CD4-positive, CD25-positive, alpha-beta regulatory T cell (primary cell): ENCODE results near the gene BPIFB3. TPM values are rescaled to one million over a fixed set of nuclear protein-coding genes. Genes with fewer than 3 reads are reported as not detected.

Experiments
- ATAC-seq, 2 donors: fragments of 150-1000 bp; cut with Tn5 transposase; one replicate each; pipeline ENCODE4 v1.10.0; 2021; ENCODE audit warnings: low read depth in 2 of 2, moderate number of reproducible peaks in 2 of 2, moderate library complexity in 1 of 2
- DNase-seq, 3 donors: peaks; one replicate each; pipeline versions ENCODE4 v3.0.0 to v3.0.0-alpha.2; 2012 to 2022; ENCODE audit warnings: mixed read lengths in 1 of 3
- H3K27ac ChIP-seq: one replicate; pipeline ENCODE4 v1.7.0; 2013; ENCODE audit warnings: mild to moderate bottlenecking, low read length; ENCODE audit not compliant: insufficient read depth, poor library complexity, severe bottlenecking
- H3K27me3 ChIP-seq: one replicate; pipeline ENCODE4 v1.7.0; 2013; ENCODE audit warnings: low read length; ENCODE audit not compliant: control insufficient read depth, insufficient read depth
- H3K36me3 ChIP-seq: one replicate; pipeline ENCODE4 v1.7.0; 2013; ENCODE audit warnings: mild to moderate bottlenecking, low read length, moderate library complexity; ENCODE audit not compliant: control insufficient read depth, insufficient read depth
- H3K4me1 ChIP-seq: 2 replicates; pipeline ENCODE4 v1.7.0; 2013; ENCODE audit warnings: mild to moderate bottlenecking, low read length; ENCODE audit not compliant: insufficient read depth, control insufficient read depth, poor library complexity, severe bottlenecking
- H3K4me3 ChIP-seq: one replicate; pipeline ENCODE4 v1.7.0; 2013; ENCODE audit warnings: low read depth, mild to moderate bottlenecking, low read length, moderate library complexity
- H3K9me3 ChIP-seq, 2 experiments: 1 replicate in 1 of 2; 2 replicates in 1 of 2; pipeline ENCODE4 v1.7.0; 2013; ENCODE audit warnings: low read length in 2 of 2, mild to moderate bottlenecking in 1 of 2, moderate library complexity in 1 of 2; ENCODE audit not compliant: control insufficient read depth in 2 of 2
- H3K27ac Mint-ChIP-seq, 3 donors: one replicate each; pipeline ENCODE4 v1.8.0; 2020 to 2022; ENCODE audit warnings: mild to moderate bottlenecking in 3 of 3, mixed read lengths in 3 of 3, moderate library complexity in 2 of 3
- H3K27me3 Mint-ChIP-seq: one replicate; pipeline ENCODE4 v1.8.0; 2022; ENCODE audit warnings: mild to moderate bottlenecking, mixed read lengths
- H3K36me3 Mint-ChIP-seq: one replicate; pipeline ENCODE4 v1.8.0; 2020; ENCODE audit warnings: mixed read lengths
- H3K4me1 Mint-ChIP-seq, 4 donors: one replicate each; pipeline ENCODE4 v1.8.0; 2020 to 2022; ENCODE audit warnings: mixed read lengths in 4 of 4, mild to moderate bottlenecking in 1 of 4
- H3K4me3 Mint-ChIP-seq, 4 donors: one replicate each; pipeline ENCODE4 v1.8.0; 2020 to 2022; ENCODE audit warnings: mild to moderate bottlenecking in 4 of 4, mixed read lengths in 4 of 4, moderate library complexity in 3 of 4
- H3K9me3 Mint-ChIP-seq, 7 donors: one replicate each; pipeline ENCODE4 v1.8.0; 2020 to 2022; ENCODE audit warnings: mixed read lengths in 7 of 7, mild to moderate bottlenecking in 3 of 7, moderate library complexity in 2 of 7
- polyA plus RNA-seq, 4 donors: library from polyadenylated mRNA; unstranded; fragments of 300-500 nt; fragmentation: Illumina TruSeq; gene quantifications; one replicate each; pipeline ENCODE4 v1.2.3, GENCODE V29; 2021
- total RNA-seq: library from RNA; stranded (reverse); gene quantifications from one replicate; pipeline ENCODE4 v1.2.3, GENCODE V29; 2022

Gene BPIFB3
- total and polyA plus RNA-seq, 5 donors from 2014 or later, result not detected

DNA sequence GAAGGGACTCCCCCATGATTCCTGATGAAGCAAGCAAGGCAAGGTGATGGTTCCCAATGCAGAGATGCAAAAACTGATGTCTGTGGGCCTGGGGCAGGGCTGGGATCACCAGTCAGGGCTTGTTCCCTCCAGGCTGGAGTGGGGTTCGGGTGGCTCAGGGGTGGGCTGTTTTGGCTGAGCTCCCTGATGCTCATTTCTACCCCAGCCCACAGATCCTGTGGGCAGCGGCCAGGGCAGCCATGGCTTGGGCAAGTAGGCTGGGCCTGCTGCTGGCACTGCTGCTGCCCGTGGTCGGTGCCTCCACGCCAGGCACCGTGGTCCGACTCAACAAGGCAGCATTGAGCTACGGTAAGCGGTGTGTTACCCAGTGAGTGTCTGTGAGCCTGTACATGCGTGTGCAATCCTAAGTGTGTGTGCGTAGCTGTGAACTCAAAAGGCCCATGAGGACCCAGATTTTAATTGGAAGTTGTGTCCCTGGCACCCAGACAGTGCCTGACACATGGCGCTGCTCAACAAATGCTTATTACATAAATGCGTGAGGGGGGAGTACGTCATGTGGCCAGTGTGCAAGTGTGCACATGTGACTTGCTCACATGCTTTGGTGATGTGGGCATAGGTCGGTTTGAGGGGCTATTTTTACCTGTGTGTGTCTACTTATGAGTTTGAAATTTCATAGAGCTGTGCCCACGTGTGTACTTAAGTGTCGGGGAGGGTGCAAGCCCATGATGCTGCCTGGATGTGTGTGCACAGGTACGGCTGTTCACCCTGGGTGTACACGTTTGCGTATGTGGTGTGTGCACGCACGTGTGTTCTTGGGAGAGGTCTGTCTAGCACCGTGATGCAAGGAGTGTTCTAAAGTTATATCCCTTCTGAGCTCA lies 45.1 kb upstream of the BPIFB3 start:
- H3K27ac Mint-ChIP-seq, result peak overlapping the region in 2 of 3 donors; percentile 25 to 79
- H3K36me3 ChIP-seq, result no peaks in the 10 kb centered on the region
- peaks cover 2 to 6% of the 10 kb centered on the region in 2 experiments for H3K9me3 ChIP-seq
- H3K9me3 Mint-ChIP-seq, result peaks cover 0 to 4% (median 0%) of the 10 kb centered on the region in 7 donors
- ATAC-seq (no peak), DNase-seq (no peak)
- H3K27ac ChIP-seq, result no peak overlapping the region
- no peaks in the 10 kb centered on the region for H3K36me3 Mint-ChIP-seq
- peaks cover 4% of the 10 kb centered on the region for H3K27me3 Mint-ChIP-seq
- H3K4me1 Mint-ChIP-seq, result peaks cover 0 to 14% (median 4%) of the 10 kb centered on the region in 4 donors
- no peaks in the 10 kb centered on the region for H3K4me1 ChIP-seq
- H3K27me3 ChIP-seq, result no peaks in the 10 kb centered on the region
- peak overlapping the region in 1 of 4 donors; percentile 85 for H3K4me3 Mint-ChIP-seq
- H3K4me3 ChIP-seq, result no peak overlapping the region

DNA sequence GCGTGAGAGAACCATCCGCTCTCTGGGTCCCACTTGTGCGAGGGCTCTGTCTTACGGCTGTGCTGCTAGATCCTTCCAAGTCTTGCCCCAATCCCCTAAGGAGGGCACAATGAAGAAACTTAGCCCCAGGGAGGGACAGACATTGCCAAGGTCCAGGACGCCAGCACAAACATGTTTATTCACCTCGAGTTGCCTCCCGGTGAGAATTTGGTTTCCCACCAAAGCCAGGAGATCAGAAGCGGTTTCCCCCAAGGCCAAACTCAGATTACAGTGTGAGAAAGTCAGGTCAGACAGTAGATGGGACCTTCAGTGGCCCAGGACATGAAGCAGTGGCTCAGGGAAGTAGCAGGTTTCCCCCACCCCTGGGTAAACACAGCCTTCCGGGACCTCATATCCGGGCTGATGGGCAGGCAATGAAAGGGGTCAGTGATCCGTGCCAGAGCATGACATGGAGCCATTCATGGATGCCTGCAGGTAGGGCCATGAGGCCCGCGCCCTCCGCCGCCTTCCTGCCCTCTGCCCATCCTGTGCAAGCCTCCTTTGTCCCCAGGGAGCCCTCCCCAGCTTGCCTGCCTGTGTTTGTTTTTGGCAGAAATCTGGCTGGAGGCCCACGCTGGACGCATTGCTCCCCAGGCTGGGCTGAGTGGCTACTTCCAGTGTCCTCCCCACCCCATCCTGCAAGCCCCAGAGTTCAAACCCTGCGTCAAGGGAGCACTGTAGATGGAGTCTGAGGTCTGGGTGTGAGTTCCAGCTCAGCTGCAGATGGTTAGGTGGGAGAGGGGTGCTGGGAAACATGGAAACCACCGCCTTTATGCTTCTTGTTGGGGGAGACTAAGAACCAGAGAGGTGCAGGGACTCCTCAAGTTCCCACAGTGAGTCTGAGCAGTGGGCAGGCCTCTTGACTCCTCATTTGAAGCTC lies 44.2 kb upstream of the BPIFB3 start:
- Histone ChIP-seq H3K36me3 (no peaks in the 10 kb centered on the region), H3K4me1 (no peaks in the 10 kb centered on the region), H3K4me3 (no peak overlapping the region), H3K9me3 (peaks cover 2 to 6% of the 10 kb centered on the region in 2 experiments), H3K27me3 (no peaks in the 10 kb centered on the region), H3K27ac (no peak overlapping the region)
- DNase-seq, result no peak
- Mint-ChIP-seq H3K27me3 (peaks cover 4% of the 10 kb centered on the region), H3K4me3 (no peak overlapping the region), H3K36me3 (no peaks in the 10 kb centered on the region), H3K27ac (peak overlapping the region in 1 of 3 donors; percentile 79), H3K4me1 (peaks cover 0 to 10% (median 4%) of the 10 kb centered on the region in 4 donors), H3K9me3 (peaks cover 0 to 4% (median 0%) of the 10 kb centered on the region in 7 donors)
- no peak for ATAC-seq

DNA sequence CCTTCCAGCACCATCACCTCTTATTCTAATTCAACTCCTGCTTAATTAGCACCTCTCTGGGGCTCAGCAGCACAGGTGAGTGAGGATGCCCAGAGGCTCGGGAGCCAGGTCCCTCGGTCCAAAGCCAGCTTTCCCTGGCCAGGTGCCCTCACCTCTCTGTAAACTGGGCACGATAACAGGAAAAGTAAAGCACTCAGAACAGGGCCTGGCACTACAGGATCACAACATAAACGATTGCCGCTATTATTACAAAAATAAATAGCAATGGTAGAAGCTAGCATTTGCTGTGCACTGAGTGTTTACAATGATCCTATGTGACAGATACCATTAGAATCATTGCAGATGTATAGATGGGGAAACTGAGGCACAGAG lies 43.6 kb upstream of the BPIFB3 start:
- Histone ChIP-seq H3K4me3 (no peak overlapping the region), H3K27ac (no peak overlapping the region), H3K9me3 (peaks cover 2 to 5% of the 10 kb centered on the region in 2 experiments), H3K4me1 (no peaks in the 10 kb centered on the region), H3K27me3 (no peaks in the 10 kb centered on the region), H3K36me3 (no peaks in the 10 kb centered on the region)
- DNase-seq (no peak), ATAC-seq (no peak)
- Mint-ChIP-seq H3K36me3 (no peaks in the 10 kb centered on the region), H3K9me3 (peaks cover 0 to 4% (median 0%) of the 10 kb centered on the region in 7 donors), H3K4me1 (peaks cover 0 to 9% (median 3%) of the 10 kb centered on the region in 4 donors), H3K27ac (no peak overlapping the region), H3K27me3 (peaks cover 4% of the 10 kb centered on the region), H3K4me3 (no peak overlapping the region)

DNA sequence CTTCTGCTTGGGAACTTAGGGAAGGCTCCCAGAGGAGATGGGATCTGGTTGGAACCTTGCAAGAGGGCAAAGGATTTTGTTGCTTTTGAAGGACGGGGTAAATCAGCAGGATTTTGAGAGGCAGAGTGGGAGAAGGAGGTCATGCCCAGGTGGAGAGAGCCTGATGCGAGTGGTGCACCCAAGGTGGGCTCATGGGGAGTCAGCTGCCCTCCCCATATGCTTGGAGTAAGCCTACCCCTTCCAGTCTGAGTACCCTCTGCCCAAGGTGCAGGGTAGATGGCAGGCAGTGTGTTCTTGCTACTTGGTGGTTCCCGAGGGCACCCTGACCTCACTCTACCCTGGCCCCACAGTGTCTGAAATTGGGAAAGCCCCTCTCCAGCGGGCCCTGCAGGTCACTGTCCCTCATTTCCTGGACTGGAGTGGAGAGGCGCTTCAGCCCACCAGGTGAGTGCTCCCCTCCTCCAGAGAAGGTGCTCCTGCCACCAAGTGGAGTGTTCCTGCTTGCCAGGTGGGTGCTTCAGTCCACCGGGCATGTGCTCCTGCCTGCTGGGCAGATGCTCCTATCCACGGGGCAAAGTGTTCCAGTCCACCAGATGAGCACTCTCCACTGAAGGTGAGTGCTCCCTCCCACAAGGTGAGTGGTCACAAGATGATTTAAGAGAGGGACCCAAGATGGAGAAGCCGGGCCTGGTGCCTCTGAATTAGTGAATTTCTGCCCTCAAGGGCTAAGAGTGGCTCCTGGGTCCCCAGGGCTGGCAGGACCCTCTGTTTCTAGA lies 42.8 kb upstream of the BPIFB3 start:
- no peak for ATAC-seq
- Histone ChIP-seq H3K36me3 (no peaks in the 10 kb centered on the region), H3K27ac (no peak overlapping the region), H3K27me3 (no peaks in the 10 kb centered on the region), H3K9me3 (no peaks in the 10 kb centered on the region), H3K4me1 (no peaks in the 10 kb centered on the region), H3K4me3 (no peak overlapping the region)
- Mint-ChIP-seq H3K4me1 (peaks cover 0 to 4% (median under 1%) of the 10 kb centered on the region in 4 donors), H3K9me3 (no peaks in the 10 kb centered on the region), H3K4me3 (no peak overlapping the region), H3K36me3 (no peaks in the 10 kb centered on the region), H3K27ac (no peak overlapping the region), H3K27me3 (peaks cover 4% of the 10 kb centered on the region)
- DNase-seq, result no peak

DNA sequence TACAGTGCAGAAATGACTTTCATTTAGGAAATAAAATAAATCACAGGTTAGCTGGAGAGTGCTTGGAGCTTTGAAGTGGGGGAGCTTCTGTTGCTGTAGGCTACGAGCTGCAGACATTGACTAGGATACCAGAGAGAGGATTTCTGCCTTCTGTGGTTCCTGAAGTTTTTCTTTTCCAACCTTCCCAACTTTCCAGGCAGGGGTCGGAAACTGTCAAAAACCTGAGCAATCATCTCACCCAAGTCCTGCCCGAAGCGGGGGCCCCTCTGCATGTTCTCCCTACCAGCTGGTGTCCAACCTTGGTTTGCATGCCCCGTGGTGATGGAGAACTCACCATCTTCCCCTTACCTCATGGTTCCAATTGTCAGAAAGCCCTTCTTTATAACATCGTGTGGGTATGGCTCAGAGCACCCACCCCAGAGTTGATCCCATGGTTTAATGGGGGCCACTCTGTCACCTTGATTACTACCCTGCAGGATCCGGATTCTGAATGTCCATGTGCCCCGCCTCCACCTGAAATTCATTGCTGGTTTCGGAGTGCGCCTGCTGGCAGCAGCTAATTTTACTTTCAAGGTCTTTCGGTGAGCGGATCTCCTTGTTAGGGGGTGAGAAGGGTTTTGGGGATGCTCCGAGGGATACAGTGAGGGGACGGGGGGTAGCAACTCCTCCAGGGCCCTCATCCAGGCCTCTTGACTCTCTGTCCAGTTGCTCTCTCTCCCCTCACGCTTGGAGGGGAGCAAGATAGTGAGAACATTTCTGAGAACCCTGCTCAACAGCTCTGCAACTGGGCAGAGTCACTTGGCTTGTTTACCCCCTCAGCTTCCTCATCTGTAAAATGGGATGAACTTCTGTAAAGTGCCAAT lies 41.1 kb upstream of the BPIFB3 start:
- no peak overlapping the region for H3K27ac Mint-ChIP-seq
- no peak for ATAC-seq

DNA sequence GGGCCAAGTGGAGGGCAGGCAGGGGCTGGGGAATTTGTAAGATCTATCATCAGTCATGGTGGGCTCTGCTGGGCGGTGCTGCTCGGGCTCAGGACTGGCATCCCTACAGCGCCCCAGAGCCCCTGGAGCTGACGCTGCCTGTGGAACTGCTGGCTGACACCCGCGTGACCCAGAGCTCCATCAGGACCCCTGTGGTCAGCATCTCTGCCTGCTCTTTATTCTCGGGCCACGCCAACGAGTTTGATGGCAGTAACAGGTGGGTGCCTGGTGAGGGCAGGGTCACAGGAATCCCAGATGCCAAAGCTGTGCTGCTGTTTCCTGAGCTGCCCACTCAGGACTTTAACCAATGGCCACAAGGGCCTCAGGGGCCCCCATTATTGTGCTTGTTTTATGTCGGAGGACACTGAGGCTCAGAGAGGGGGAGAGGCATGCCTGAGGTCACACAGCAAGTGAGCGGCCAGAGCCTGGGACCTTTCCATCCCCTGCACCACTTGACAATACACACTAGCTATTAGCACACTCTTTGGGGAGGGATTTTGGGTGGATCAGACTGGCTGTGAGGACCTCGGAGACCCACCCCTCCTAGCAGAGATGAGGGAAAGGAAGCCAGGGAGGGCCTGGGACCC lies 39.9 kb upstream of the BPIFB3 start:
- H3K27ac ChIP-seq, result no peak overlapping the region
- H3K36me3 Mint-ChIP-seq, result no peaks in the 10 kb centered on the region
- no peak overlapping the region for H3K4me3 Mint-ChIP-seq
- H3K4me3 ChIP-seq, result no peak overlapping the region
- H3K27me3 Mint-ChIP-seq, result peaks cover 8% of the 10 kb centered on the region
- H3K4me1 Mint-ChIP-seq, result peaks cover 0 to 7% (median 2%) of the 10 kb centered on the region in 4 donors
- DNase-seq (no peak), ATAC-seq (no peak)
- no peak overlapping the region for H3K27ac Mint-ChIP-seq
- H3K4me1 ChIP-seq, result no peaks in the 10 kb centered on the region
- H3K27me3 ChIP-seq, result no peaks in the 10 kb centered on the region
- peaks cover 0 to 2% (median 0%) of the 10 kb centered on the region in 7 donors for H3K9me3 Mint-ChIP-seq
- H3K36me3 ChIP-seq, result no peaks in the 10 kb centered on the region
- H3K9me3 ChIP-seq, result no peaks in the 10 kb centered on the region

More for the DNA sequence above, 41.1 kb upstream of the BPIFB3 start:
- no peaks in the 10 kb centered on the region for H3K36me3 Mint-ChIP-seq
- Histone ChIP-seq H3K36me3 (no peaks in the 10 kb centered on the region), H3K4me1 (no peaks in the 10 kb centered on the region), H3K27me3 (no peaks in the 10 kb centered on the region), H3K4me3 (no peak overlapping the region), H3K27ac (no peak overlapping the region), H3K9me3 (no peaks in the 10 kb centered on the region)
- peaks cover 0 to 1% (median 0%) of the 10 kb centered on the region in 7 donors for H3K9me3 Mint-ChIP-seq
- H3K4me1 Mint-ChIP-seq, result peaks cover 0 to 7% (median 2%) of the 10 kb centered on the region in 4 donors
- no peak for DNase-seq
- H3K27me3 Mint-ChIP-seq, result peaks cover 8% of the 10 kb centered on the region
- no peak overlapping the region for H3K4me3 Mint-ChIP-seq
